ENCODE data around the gene DENND1B.

The DENND1B gene

GRCh38 chr1:197595304-197595904 is 179.9 kb downstream of the DENND1B start:
- ChIA-PET CTCF (interaction anchor here (0.6 kb wide), 1 partner anchor 1128 kb away, joined by 8 read pairs; no protein-coding TSS in a partner anchor), POLR2A (no interaction called here)
- Histone ChIP-seq H3K4me1 (ENCODE audit: control insufficient read depth, insufficient read depth, low read length) (peaks cover 2% of the 10 kb centered on the region; the same call in 1 of the 2 replicates), H3K4me3 (ENCODE audit: low read depth, low read length) (no peak overlapping the region), H3K36me3 (ENCODE audit: control insufficient read depth in 2 of 2, insufficient read depth in 1 of 2, low read length in 2 of 2) (no peaks in the 10 kb centered on the region), H3K9me3 (ENCODE audit: control insufficient read depth, insufficient read depth, low read depth, low read length) (no peaks in the 10 kb centered on the region), H3K27ac (ENCODE audit: extremely low read depth, low read depth, low read length) (no peak overlapping the region)
- TF ChIP-seq WT1 (tag by site-specific recombination; IDR thresholded peaks at IDR 0.05) (peak; percentile 64), ZNF114 (tag by site-specific recombination; IDR thresholded peaks at IDR 0.05) (no peak), ZBTB6 (tag by site-specific recombination; IDR thresholded peaks at IDR 0.05) (no peak), ZNF239 (tag by site-specific recombination; IDR thresholded peaks at IDR 0.05) (no peak), ZNF248 (tag by site-specific recombination; IDR thresholded peaks at IDR 0.05) (no peak), BCL6B (tag by site-specific recombination; IDR thresholded peaks at IDR 0.05) (no peak), PRDM6 (tag by site-specific recombination; IDR thresholded peaks at IDR 0.05) (peak; percentile 73)

GRCh38 chr1:197590687-197591086 is 184.6 kb downstream of the DENND1B start:
- ChIA-PET POLR2A (no interaction called here), CTCF (no interaction called here)
- Histone ChIP-seq H3K4me1 (ENCODE audit: control insufficient read depth, insufficient read depth, low read length) (peaks cover 2% of the 10 kb centered on the region; the same call in 1 of the 2 replicates), H3K4me3 (ENCODE audit: low read depth, low read length) (no peak overlapping the region), H3K9me3 (ENCODE audit: control insufficient read depth, insufficient read depth, low read depth, low read length) (no peaks in the 10 kb centered on the region), H3K36me3 (ENCODE audit: control insufficient read depth in 2 of 2, insufficient read depth in 1 of 2, low read length in 2 of 2) (no peaks in the 10 kb centered on the region), H3K27ac (ENCODE audit: extremely low read depth, low read depth, low read length) (no peak overlapping the region)
- TF ChIP-seq ZNF19 (tag by site-specific recombination; IDR thresholded peaks at IDR 0.05; ENCODE audit: low read depth) (no peak), ZNF596 (tag by site-specific recombination; IDR thresholded peaks at IDR 0.05) (no peak), ZNF791 (tag by site-specific recombination; IDR thresholded peaks at IDR 0.05) (no peak)

GRCh38 chr1:197585809-197586208 is 189.5 kb downstream of the DENND1B start:
- H3K36me3 ChIP-seq (ENCODE audit: control insufficient read depth in 2 of 2, insufficient read depth in 1 of 2, low read length in 2 of 2) = no peaks in the 10 kb centered on the region
- ChIA-PET CTCF (no interaction called here), POLR2A (no interaction called here)
- no peaks in the 10 kb centered on the region for H3K4me1 ChIP-seq (ENCODE audit: control insufficient read depth, insufficient read depth, low read length)
- no peak overlapping the region for H3K4me3 ChIP-seq (ENCODE audit: low read depth, low read length)
- H3K27ac ChIP-seq (ENCODE audit: extremely low read depth, low read depth, low read length) = no peak overlapping the region
- no peaks in the 10 kb centered on the region for H3K9me3 ChIP-seq (ENCODE audit: control insufficient read depth, insufficient read depth, low read depth, low read length)
- TF ChIP-seq ZNF23 (tag by site-specific recombination; IDR thresholded peaks at IDR 0.05; ENCODE audit: borderline replicate concordance) (no peak), ZNF423 (tag by site-specific recombination; IDR thresholded peaks at IDR 0.05) (no peak), ZBTB26 (tag by site-specific recombination; optimal IDR thresholded peaks at IDR 0.05) (no peak), ZNF37A (tag by site-specific recombination; IDR thresholded peaks at IDR 0.05) (no peak), ZNF404 (tag by site-specific recombination; IDR thresholded peaks at IDR 0.05) (no peak), PBX3 (CRISPR knock-in tag; IDR thresholded peaks at IDR 0.05) (no peak), ZNF645 (tag by site-specific recombination; IDR thresholded peaks at IDR 0.05) (no peak), ATF2 (tag by site-specific recombination; IDR thresholded peaks at IDR 0.05; ENCODE audit: low read depth) (no peak), YY2 (tag by site-specific recombination; IDR thresholded peaks at IDR 0.05) (no peak), ZNF433 (tag by site-specific recombination; IDR thresholded peaks at IDR 0.05; ENCODE audit: low read depth) (no peak), ZNF449 (tag by site-specific recombination; IDR thresholded peaks at IDR 0.05) (no peak)
